Epithelial cell of proximal tubule (primary cell): ENCODE measurements around the gene COL9A3. TPM values are rescaled to one million over a fixed set of nuclear protein-coding genes. Genes with fewer than 3 reads are reported as not detected.

Experiments used
- DNase-seq: peaks from one replicate; pipeline ENCODE4 v3.0.0-alpha.2; 2011; ENCODE audit warnings: low read depth
- H3K4me3 ChIP-seq: 2 replicates; pipeline ENCODE4 v1.5.1; 2011; ENCODE audit warnings: low read depth, mild to moderate bottlenecking, low read length
- total RNA-seq: library from RNA; depleted of rRNA; stranded (reverse); fragments of >200 nt; gene quantifications from 2 replicates; pipeline ENCODE4 v1.2.3, GENCODE V29; 2015
- TF ChIP-seq, protein P1 (sequence below): conservative IDR thresholded peaks from 2 replicates; pipeline ENCODE4 v1.5.1; 2012; ENCODE audit warnings: low read depth, mild to moderate bottlenecking, low read length

Gene COL9A3
- total RNA-seq, 1 donor from 2014 or later = 2.8 TPM

DNA sequence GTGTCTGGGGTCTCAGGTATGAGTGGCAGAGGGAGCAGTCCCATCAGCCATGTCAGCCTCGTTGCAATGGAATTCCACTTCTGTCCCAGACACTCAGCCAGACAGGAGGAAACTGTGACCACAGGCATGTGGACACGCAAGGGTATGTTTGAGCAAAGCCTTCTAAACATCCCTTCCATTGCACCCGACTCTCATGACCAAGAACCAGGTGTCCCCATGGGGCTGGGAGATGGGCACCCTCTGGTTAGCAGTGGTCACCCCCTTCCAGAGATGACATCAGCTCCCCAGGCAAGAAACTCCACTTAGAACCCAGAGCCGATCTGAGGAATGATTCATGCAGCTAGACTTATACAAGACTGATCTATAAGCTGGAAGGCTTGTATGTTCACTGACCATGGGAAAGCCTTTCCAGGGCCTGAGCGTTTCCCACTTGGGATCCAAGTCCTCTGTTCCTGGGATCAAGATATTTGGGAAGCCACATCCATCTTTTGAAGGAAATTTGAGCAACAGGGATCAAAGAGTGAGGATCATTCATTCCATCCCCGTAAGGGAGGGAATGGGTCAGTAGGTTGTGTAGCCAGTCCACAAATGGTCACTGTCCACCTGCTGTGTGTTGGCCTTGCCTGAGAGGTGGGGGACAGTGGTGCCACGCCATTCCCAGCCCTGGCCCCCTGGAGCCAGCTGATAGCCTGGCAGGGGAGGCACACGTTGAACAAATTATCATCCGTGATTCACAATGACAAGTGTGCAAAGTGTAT, 24.5 kb upstream of the COL9A3 start:
- TF ChIP-seq, protein P1, sequence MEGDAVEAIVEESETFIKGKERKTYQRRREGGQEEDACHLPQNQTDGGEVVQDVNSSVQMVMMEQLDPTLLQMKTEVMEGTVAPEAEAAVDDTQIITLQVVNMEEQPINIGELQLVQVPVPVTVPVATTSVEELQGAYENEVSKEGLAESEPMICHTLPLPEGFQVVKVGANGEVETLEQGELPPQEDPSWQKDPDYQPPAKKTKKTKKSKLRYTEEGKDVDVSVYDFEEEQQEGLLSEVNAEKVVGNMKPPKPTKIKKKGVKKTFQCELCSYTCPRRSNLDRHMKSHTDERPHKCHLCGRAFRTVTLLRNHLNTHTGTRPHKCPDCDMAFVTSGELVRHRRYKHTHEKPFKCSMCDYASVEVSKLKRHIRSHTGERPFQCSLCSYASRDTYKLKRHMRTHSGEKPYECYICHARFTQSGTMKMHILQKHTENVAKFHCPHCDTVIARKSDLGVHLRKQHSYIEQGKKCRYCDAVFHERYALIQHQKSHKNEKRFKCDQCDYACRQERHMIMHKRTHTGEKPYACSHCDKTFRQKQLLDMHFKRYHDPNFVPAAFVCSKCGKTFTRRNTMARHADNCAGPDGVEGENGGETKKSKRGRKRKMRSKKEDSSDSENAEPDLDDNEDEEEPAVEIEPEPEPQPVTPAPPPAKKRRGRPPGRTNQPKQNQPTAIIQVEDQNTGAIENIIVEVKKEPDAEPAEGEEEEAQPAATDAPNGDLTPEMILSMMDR = no peak
- H3K4me3 ChIP-seq = no peak overlapping the region
- DNase-seq = no peak

GRCh38 chr20:62792940-62793756, 23.7 kb upstream of the COL9A3 start:
- H3K4me3 ChIP-seq = no peak overlapping the region
- no peak for DNase-seq
- TF ChIP-seq, protein P1 = no peak

- no peak for DNase-seq
- H3K4me3 ChIP-seq = peak overlapping the region; percentile 51
- TF ChIP-seq, protein P1 = no peak
Measured at GRCh38 chr20:62793757-62794006, 23.2 kb upstream of the COL9A3 start.

- H3K4me3 ChIP-seq = peak overlapping the region; percentile 67
- TF ChIP-seq, protein P1 = no peak
- DNase-seq = peak; percentile 39
Measured at GRCh38 chr20:62794007-62794724, 22.7 kb upstream of the COL9A3 start.

- TF ChIP-seq, protein P1 = no peak
- H3K4me3 ChIP-seq = peak overlapping the region; percentile 67
- no peak for DNase-seq
Measured at GRCh38 chr20:62795023-62795761, 21.7 kb upstream of the COL9A3 start.

GRCh38 chr20:62796699-62797491, 20.0 kb upstream of the COL9A3 start:
- H3K4me3 ChIP-seq = peak overlapping the region; percentile 67
- no peak for DNase-seq
- TF ChIP-seq, protein P1 = no peak
